ENCODE measurements around the gene CFAP74. TPM values are rescaled to one million over a fixed set of nuclear protein-coding genes. Genes with fewer than 3 reads are reported as not detected.

The CFAP74 gene
- total and polyA plus RNA-seq, 2 donors (not counting 3 experiments of a cell fraction or from before 2014, with no cell fraction given), result not detected

DNA sequence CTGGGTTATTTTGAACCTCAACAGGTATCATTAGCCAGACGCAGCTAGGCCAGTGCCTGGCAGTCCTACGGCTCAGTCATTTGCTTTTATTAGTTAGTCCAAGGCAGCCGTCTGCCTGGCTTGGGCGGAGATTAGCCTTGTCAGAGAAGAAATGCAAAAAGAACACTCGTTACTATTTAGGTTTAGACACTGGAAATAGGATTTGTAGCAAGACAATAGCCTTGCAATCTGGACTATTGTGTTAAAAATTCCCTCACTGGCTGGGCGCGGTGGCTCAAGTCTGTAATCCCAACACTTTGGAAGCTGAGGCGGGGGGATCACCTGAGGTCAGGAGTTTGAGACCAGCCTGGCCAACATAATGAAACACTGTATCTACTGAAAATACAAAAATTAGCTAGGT, 35.7 kb upstream of the CFAP74 start:
- no TSS peak for BruUV-seq (replicated peaks)
- CTCF ChIA-PET, result no interaction called here
- POLR2A ChIA-PET, result no interaction called here

More for the DNA sequence above, 35.7 kb upstream of the CFAP74 start:
- Histone ChIP-seq H4K20me1 (replicated peaks; ENCODE audit: control insufficient read depth, extremely low read depth, insufficient read depth, low read length) (no peaks in the 10 kb centered on the region), H3K9me1 (replicated peaks; ENCODE audit: control insufficient read depth, extremely low read depth, insufficient read depth, low read length) (no peaks in the 10 kb centered on the region), H3K4me1 (ENCODE audit: control insufficient read depth, extremely low read depth, insufficient read depth, low read length) (no peaks in the 10 kb centered on the region), H3K27me3 (ENCODE audit: control insufficient read depth in 2 of 2, insufficient read depth in 2 of 2, low read length in 2 of 2) (no peaks in the 10 kb centered on the region), H2AFZ (ENCODE audit: low read depth, low read length) (no peak overlapping the region), H3K9ac (replicated peaks; ENCODE audit: extremely low read depth, insufficient read depth, low read length) (no peak overlapping the region), H3K36me3 (ENCODE audit: control insufficient read depth in 2 of 2, extremely low read depth in 1 of 2, insufficient read depth in 2 of 2, low read length in 2 of 2) (no peaks in the 10 kb centered on the region), H3K79me2 (ENCODE audit: control insufficient read depth, insufficient read depth, low read length) (no peaks in the 10 kb centered on the region), H3K27ac (ENCODE audit: insufficient read depth, low read depth, low read length) (no peak overlapping the region), H3K4me2 (ENCODE audit: insufficient read depth, low read length) (no peak overlapping the region), H3K9me3 (replicated peaks; ENCODE audit: control insufficient read depth, insufficient read depth, low read length) (no peaks in the 10 kb centered on the region), H3K4me3 (replicated peaks in 1 of 3; ENCODE audit: insufficient read depth in 1 of 3, low read depth in 1 of 3, low read length in 3 of 3) (no peak overlapping the region)
- FAIRE-seq (no peak), DNase-seq (ENCODE audit: low read depth, low spot score) (no peak)
- intact Hi-C loops (cut with micrococcal nuclease) (no loop called here), dilution Hi-C loops (cut with MboI; ENCODE audit: extremely low pct_ligation_motif_present, low sequenced_read_pairs) (no loop called here)
- TF ChIP-seq MYC (IDR thresholded peaks at IDR 0.05; ENCODE audit: low read depth, low read length), result no peak
- no peak for TF ChIP-seq POLR2A (IDR thresholded peaks at IDR 0.05; ENCODE audit: low read depth, low read length)
- no peak for TF ChIP-seq CTCF (IDR thresholded peaks at IDR 0.05; ENCODE audit: extremely low read depth in 1 of 2, insufficient read depth in 1 of 2, low read depth in 1 of 2, low read length in 2 of 2)
- TF ChIP-seq, protein P1, sequence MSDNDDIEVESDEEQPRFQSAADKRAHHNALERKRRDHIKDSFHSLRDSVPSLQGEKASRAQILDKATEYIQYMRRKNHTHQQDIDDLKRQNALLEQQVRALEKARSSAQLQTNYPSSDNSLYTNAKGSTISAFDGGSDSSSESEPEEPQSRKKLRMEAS (IDR thresholded peaks at IDR 0.05; ENCODE audit: insufficient read depth, insufficient read length), result no peak
- no peak for TF ChIP-seq FOS (IDR thresholded peaks at IDR 0.05; ENCODE audit: borderline replicate concordance, insufficient read depth, low read length)
- TF ChIP-seq GATA2 (IDR thresholded peaks at IDR 0.05; ENCODE audit: insufficient read depth, insufficient read length, low read depth, low read length), result no peak
- no peak for TF ChIP-seq EZH2 (IDR thresholded peaks at IDR 0.05; ENCODE audit: borderline replicate concordance, low read depth, low read length, severe bottlenecking)

Data from endothelial cell of umbilical vein (primary cell).